NT2/D1 (cell line): Measurements from ENCODE around the gene GP9.
A peak's percentile ranks its signal among the peaks of the same experiment; 100 is the strongest.

Experiments used
- DNase-seq: peaks from one replicate; pipeline ENCODE4 v3.0.0-alpha.2; 2011; ENCODE audit warnings: low read depth, low spot score
- H3K27me3 ChIP-seq: 2 replicates; pipeline ENCODE4 v1.6.0; 2011; ENCODE audit warnings: mild to moderate bottlenecking; ENCODE audit not compliant: insufficient read length, insufficient read depth
- H3K36me3 ChIP-seq: 2 replicates; pipeline ENCODE4 v1.6.1; 2011; ENCODE audit warnings: mild to moderate bottlenecking, low read length, mixed read lengths; ENCODE audit not compliant: insufficient read depth, insufficient read length
- H3K4me1 ChIP-seq: 2 replicates; pipeline ENCODE4 v1.5.1; 2011; ENCODE audit not compliant: insufficient read depth, insufficient read length
- H3K4me3 ChIP-seq: 2 replicates; pipeline ENCODE4 v1.5.1; 2011; ENCODE audit warnings: low read depth; ENCODE audit not compliant: insufficient read length
- H3K9ac ChIP-seq: 2 replicates; pipeline ENCODE4 v1.6.0; 2011; ENCODE audit warnings: low read depth; ENCODE audit not compliant: insufficient read length
- H3K9me3 ChIP-seq: 2 replicates; pipeline ENCODE4 v1.5.1; 2011; ENCODE audit warnings: mild to moderate bottlenecking, low read length; ENCODE audit not compliant: insufficient read depth
- SUZ12 ChIP-seq: IDR thresholded peaks from 2 replicates; pipeline ENCODE4 v1.6.1; 2011; ENCODE audit not compliant: insufficient read length, insufficient read depth; ENCODE audit errors: extremely low read depth
- YY1 ChIP-seq: IDR thresholded peaks from 2 replicates; pipeline ENCODE4 v1.6.1; 2011; ENCODE audit not compliant: insufficient read length, insufficient read depth
- ZNF274 ChIP-seq: IDR thresholded peaks from 2 replicates; pipeline ENCODE4 v1.6.1; 2011; ENCODE audit warnings: mild to moderate bottlenecking, low read depth, low read length

GP9 gene

DNA sequence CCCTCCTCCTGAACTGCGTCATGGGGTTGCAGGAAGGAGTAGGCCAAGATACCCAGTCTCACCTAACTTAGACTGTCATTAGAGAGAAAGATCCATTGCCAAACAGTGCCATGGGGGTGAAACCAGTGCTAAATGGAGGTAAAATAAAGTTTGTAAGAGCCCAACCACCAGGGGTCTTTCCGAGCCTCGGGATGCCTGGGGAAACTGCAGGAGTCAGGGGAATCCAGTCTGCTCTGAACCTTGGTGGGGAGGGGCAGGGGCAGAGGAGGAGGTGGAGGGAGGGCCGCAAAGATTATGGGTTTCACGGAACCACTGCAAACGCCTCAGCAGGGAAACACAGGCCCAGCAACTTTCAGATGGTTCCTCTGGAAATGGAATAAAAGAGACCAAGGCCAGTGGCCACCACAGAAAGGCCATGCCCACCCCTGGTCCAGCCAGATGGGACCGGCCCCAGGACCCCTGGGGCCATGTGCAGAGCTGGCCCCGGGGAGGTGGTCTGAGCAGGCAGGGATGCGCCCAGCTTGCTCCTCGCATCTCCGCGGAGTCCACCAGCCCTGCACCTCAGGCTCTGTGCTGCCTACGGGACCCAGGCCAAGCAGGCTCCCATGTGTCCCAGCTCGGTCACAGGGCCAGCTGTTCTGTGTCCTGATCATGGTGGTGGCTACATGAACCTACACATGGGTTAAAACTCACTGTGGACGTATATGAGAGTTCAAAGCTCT lies 19.8 kb upstream of the GP9 start:
- Histone ChIP-seq H3K4me1 (peaks cover 16% of the 10 kb centered on the region), H3K9ac (no peak overlapping the region), H3K36me3 (no peaks in the 10 kb centered on the region), H3K4me3 (no peak overlapping the region), H3K27me3 (no peaks in the 10 kb centered on the region), H3K9me3 (no peaks in the 10 kb centered on the region)
- TF ChIP-seq ZNF274: no peak
- no peak for TF ChIP-seq YY1
- no peak for TF ChIP-seq SUZ12
- no peak for DNase-seq

DNA sequence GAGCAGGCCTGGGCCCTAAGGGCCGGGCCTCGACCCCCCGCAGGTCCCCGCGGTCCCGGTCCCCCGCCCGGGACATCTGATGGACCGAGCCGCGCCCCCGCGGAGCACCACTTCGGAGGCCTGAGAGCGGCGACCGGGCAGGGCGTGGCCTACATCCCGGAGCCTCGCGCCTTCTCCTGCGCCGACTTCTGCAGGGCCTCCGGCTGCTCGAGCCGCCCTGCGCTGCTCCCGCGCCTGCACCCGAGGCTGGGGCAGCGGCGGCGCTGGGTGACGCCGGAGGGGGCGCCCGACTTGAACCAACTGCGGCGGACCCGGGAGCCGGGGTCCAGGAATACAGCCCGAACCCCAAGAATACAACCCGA lies 14.9 kb upstream of the GP9 start:
- DNase-seq: peak; percentile 27
- Histone ChIP-seq H3K4me3 (no peak overlapping the region), H3K9me3 (no peaks in the 10 kb centered on the region), H3K4me1 (peaks cover 3% of the 10 kb centered on the region), H3K9ac (no peak overlapping the region), H3K27me3 (peaks cover 6% of the 10 kb centered on the region), H3K36me3 (no peaks in the 10 kb centered on the region)
- no peak for TF ChIP-seq ZNF274
- no peak for TF ChIP-seq YY1
- TF ChIP-seq SUZ12: no peak

DNA sequence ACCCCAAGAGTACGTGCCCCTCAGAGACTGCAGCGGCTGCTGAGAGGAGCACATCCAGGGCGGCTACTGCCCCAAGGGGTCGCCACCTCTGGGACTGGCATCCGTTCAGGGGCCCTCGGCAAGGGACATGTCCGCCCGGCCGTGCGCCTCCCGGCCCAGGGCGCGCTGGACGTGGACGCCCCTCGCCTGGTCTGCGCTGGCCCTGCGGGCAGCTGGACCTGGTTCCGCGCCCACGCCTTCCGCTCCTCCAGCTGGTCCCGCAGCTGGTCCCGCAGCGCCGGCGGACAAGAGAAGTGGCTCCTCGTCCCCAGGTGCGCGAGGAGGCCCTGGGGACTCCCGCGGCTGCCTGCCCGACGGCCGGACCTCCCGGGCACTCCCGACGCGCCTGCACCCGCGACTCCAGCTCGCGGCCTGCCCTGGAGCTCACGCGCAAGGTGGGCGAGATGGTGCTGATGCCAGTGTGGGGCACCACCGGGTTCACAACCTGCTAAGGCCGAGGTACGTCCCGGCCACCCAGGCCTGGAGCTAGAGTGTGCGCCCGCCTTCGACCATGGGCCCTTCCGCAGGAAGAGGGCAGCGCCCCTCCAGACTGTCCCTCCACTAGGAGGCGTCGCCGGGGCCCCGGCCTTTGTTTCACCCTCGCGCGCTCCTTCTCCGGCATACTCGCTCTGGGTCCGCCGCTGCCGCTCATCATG lies 14.4 kb upstream of the GP9 start:
- H3K9ac ChIP-seq: no peak overlapping the region
- H3K27me3 ChIP-seq: peaks cover 6% of the 10 kb centered on the region
- no peaks in the 10 kb centered on the region for H3K36me3 ChIP-seq
- no peaks in the 10 kb centered on the region for H3K9me3 ChIP-seq
- H3K4me1 ChIP-seq: no peaks in the 10 kb centered on the region
- H3K4me3 ChIP-seq: no peak overlapping the region
- no peak for TF ChIP-seq ZNF274
- TF ChIP-seq YY1: no peak
- TF ChIP-seq SUZ12: no peak
- no peak for DNase-seq

DNA sequence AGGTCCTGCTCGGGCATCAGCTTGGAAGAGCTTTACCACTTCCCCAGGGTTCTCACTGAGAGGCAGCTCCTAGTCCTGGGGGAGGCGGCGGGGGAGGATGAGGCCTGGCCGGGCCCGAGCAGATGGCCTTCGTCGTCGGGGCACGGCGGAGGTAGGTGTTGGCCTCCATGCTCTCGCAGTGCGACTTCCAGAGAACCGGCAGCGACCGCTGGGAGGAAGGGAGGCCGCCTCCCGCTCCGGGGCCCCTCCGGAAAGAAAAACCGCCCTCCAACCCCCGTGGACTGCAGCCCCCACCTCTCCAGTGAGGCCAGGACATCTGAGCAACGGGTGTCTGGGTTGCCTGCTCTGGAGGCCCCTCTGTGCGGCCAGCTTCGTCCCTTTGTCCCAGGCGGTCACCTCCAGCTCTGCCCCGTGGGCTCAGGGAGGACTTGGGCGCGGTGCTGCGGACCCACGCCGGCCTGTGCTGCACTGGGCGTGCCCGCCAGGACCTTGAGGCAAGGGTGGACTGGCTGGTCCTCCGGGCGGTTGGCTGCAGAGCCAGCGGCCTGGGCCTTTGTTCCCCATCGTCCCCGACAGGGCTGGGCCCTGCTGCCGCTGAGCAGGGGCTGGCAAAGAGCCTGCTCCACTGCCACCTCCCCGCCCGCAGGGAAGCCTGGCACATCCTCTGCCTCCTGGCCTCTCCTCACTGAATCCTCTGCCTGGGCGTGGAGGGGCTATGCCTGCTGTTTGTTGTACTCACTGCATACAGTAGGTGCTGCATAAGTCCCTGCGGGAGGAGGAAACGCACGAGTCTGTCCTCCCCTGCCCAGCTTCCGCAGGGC lies 13.6 kb upstream of the GP9 start:
- H3K27me3 ChIP-seq: peaks cover 6% of the 10 kb centered on the region

DNA sequence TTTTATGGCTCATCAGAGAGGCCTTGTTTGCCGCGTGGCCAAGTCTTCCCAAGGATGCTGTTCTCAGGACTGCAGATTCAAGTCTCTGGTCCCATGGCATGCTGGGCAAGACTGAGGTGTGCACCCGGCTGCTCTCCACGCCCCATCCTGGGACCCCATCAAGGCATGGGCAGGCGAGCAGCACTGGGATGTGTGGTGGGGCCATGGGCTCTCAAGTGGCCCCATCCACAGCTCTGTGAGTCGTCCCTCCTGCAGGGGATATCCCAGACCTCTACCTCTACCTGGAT lies 13.1 kb upstream of the GP9 start:
- Histone ChIP-seq H3K4me3 (no peak overlapping the region), H3K27me3 (peaks cover 6% of the 10 kb centered on the region), H3K9ac (no peak overlapping the region), H3K4me1 (no peaks in the 10 kb centered on the region), H3K9me3 (no peaks in the 10 kb centered on the region), H3K36me3 (no peaks in the 10 kb centered on the region)
- no peak for DNase-seq
- TF ChIP-seq YY1 (no peak), SUZ12 (no peak), ZNF274 (no peak)

More for the DNA sequence above, 13.6 kb upstream of the GP9 start:
- Histone ChIP-seq H3K9ac (no peak overlapping the region), H3K9me3 (no peaks in the 10 kb centered on the region), H3K36me3 (no peaks in the 10 kb centered on the region), H3K4me3 (no peak overlapping the region), H3K4me1 (no peaks in the 10 kb centered on the region)
- DNase-seq: no peak
- no peak for TF ChIP-seq ZNF274
- no peak for TF ChIP-seq YY1
- no peak for TF ChIP-seq SUZ12

DNA sequence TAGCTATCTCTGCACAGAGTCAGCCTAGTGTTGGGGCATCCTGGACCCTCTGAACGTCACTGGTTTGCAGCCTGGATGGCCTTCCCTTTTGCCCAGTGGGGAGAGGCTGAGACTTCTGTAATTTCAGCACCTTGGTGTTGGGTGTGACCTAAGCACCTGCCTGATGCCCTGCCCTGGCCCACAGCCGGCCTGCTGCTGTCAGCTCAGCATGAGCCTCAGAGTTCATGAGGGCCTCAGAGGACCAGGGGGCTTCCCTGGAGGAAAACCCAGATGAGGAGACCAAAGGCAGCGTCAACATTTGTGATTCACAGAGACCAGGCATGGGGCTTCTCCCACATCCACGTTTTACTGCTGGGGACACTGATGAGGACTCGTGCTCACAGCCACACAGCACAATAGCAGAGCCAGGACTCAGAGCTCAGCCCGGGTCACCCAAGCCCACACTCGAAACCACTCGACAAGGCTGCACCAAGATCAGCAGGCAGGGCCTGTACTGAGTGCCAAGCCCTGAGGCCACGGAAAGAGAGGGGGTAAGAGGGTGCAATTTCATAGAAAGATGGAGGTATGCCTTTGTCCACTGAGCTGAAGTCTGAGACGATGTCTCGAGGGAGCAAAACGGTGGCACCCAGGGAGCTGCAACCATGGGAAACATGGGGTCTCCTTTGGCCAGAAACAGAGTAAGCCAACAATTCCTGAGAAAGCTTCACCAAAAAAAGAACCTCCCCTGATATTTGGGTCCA lies 9.9 kb upstream of the GP9 start:
- no peak for DNase-seq
- Histone ChIP-seq H3K36me3 (no peaks in the 10 kb centered on the region), H3K4me3 (no peak overlapping the region), H3K4me1 (no peaks in the 10 kb centered on the region), H3K27me3 (peaks cover 6% of the 10 kb centered on the region), H3K9ac (no peak overlapping the region), H3K9me3 (no peaks in the 10 kb centered on the region)
- TF ChIP-seq YY1: no peak
- TF ChIP-seq ZNF274: no peak
- TF ChIP-seq SUZ12: no peak
